K562 (cell line): Measurements from ENCODE around the gene SHISA8. TPM values are rescaled to one million over a fixed set of nuclear protein-coding genes. Genes with fewer than 3 reads are reported as not detected.
A peak's percentile ranks its signal among the peaks of the same experiment; 100 is the strongest.

ENCODE experiments used
- ATAC-seq: fragments of 200-7000 bp; cut with Tn5 transposase; 3 replicates; pipeline ENCODE4 v1.9.1; 2020; ENCODE audit warnings: moderate library complexity
- BruUV-seq: library from RNA; stranded (reverse); fragments of 400-500 nt; replicated peaks from 2 replicates; lab custom pipeline; 2021; lab: Mats Ljungman, UMichigan
- CTCF ChIA-PET: fragments of 300-600 bp; formaldehyde crosslinking; extraction: SDS; loops from one replicate; lab custom pipeline; 2021; ENCODE audit warnings: low intra/inter-chr PET ratio; lab: Yijun Ruan, JAX
- POLR2A ChIA-PET: fragments of 300-600, 350-650 bp; sonication (Branson Sonifier 250); formaldehyde crosslinking; extraction: SDS; loops from one replicate; lab custom pipeline; 2021; ENCODE audit warnings: antibody characterized with exemption, inconsistent platforms; lab: Yijun Ruan, JAX
- DNase-seq, 4 experiments: peaks; one replicate each; pipeline versions ENCODE4 v3.0.0 to v3.0.0-alpha.2; 2011 to 2018; ENCODE audit warnings: low spot score in 3 of 4, mixed read lengths in 3 of 4; ENCODE audit errors: extremely low read depth in 1 of 4
- FAIRE-seq: peaks from 2 replicates; lab custom pipeline; 2011; peaks lifted over from hg19 to GRCh38; lab: Jason Lieb, UNC
- H2AFZ ChIP-seq: 2 replicates; pipeline ENCODE4 v1.6.0; 2011; ENCODE audit warnings: low read depth, low read length, control low read depth, inconsistent platforms
- H3K27ac ChIP-seq: fragments of 200-600 bp; 3 replicates; pipeline ENCODE4 v1.8.0; 2011; ENCODE audit warnings: low read depth, mild to moderate bottlenecking, control low read depth, inconsistent platforms, low read length, moderate library complexity, mixed read lengths; ENCODE audit errors: extremely low read depth
- H3K27me3 ChIP-seq, 2 experiments: fragments of 300-600 bp in 1 of 2; 2 replicates in 1 of 2; 3 replicates in 1 of 2; pipeline versions ENCODE4 v1.6.0 to v1.8.0; 2011; ENCODE audit warnings: inconsistent platforms in 2 of 2, low read length in 2 of 2, mild to moderate bottlenecking in 1 of 2, mixed read lengths in 1 of 2, moderate library complexity in 1 of 2; ENCODE audit not compliant: control insufficient read depth in 2 of 2, insufficient read depth in 2 of 2
- H3K36me3 ChIP-seq: fragments of 300-600 bp; 3 replicates; pipeline ENCODE4 v1.8.0; 2011; ENCODE audit warnings: mild to moderate bottlenecking, low read length, inconsistent platforms; ENCODE audit not compliant: control insufficient read depth, insufficient read depth
- H3K4me1 ChIP-seq, 2 experiments: fragments of 200-600 bp in 1 of 2; replicated peaks in 1 of 2; 2 replicates in 1 of 2; 3 replicates in 1 of 2; pipeline versions ENCODE4 v1.5.1 to v1.8.0; 2011; ENCODE audit warnings: inconsistent platforms in 2 of 2, low read length in 2 of 2, mild to moderate bottlenecking in 1 of 2, mixed read lengths in 1 of 2, moderate library complexity in 1 of 2; ENCODE audit not compliant: control insufficient read depth in 2 of 2, insufficient read depth in 2 of 2
- H3K4me2 ChIP-seq: 2 replicates; pipeline ENCODE4 v1.6.1; 2011; ENCODE audit warnings: low read length, control low read depth, inconsistent platforms, mixed read lengths; ENCODE audit not compliant: insufficient read depth
- H3K4me3 ChIP-seq: fragments of 200-600 bp; sonication (generic), shearing (Covaris generic); 2 replicates; pipeline ENCODE4 v1.5.1; 2016; ENCODE audit warnings: control low read depth, inconsistent platforms
- H3K79me2 ChIP-seq: fragments of 200-600 bp; 3 replicates; pipeline ENCODE4 v1.8.0; 2011; ENCODE audit warnings: low read length, inconsistent platforms; ENCODE audit not compliant: control insufficient read depth, insufficient read depth
- H3K9ac ChIP-seq, 2 experiments: 2 replicates each; pipeline versions ENCODE4 v1.6.0 to v1.6.1; 2011; ENCODE audit warnings: low read depth in 2 of 2, low read length in 2 of 2, control low read depth in 1 of 2, inconsistent platforms in 1 of 2, mild to moderate bottlenecking in 1 of 2, mixed read lengths in 1 of 2; ENCODE audit not compliant: insufficient read depth in 1 of 2
- H3K9me1 ChIP-seq: one replicate; pipeline ENCODE4 v1.6.0; 2011; ENCODE audit warnings: inconsistent platforms, mild to moderate bottlenecking, low read length, moderate library complexity; ENCODE audit not compliant: control insufficient read depth, insufficient read depth
- H3K9me3 ChIP-seq: replicated peaks from 2 replicates; pipeline ENCODE4 v1.5.1; 2011; ENCODE audit warnings: low read depth, low read length, inconsistent platforms; ENCODE audit not compliant: control insufficient read depth, insufficient read depth
- H4K20me1 ChIP-seq: replicated peaks from 2 replicates; pipeline ENCODE4 v1.6.1; 2011; ENCODE audit warnings: low read length, inconsistent platforms, mixed read lengths; ENCODE audit not compliant: control insufficient read depth, insufficient read depth
- CBFB ChIP-seq: sonication (generic); formaldehyde crosslinking; IDR thresholded peaks from 2 replicates; pipeline ENCODE4 v1.4.0; 2020; ENCODE audit warnings: mild to moderate bottlenecking, missing genetic modification reagents
- EP400 ChIP-seq: fragments of 450-650 bp; IDR thresholded peaks from 2 replicates; pipeline ENCODE4 v1.6.1; 2017; ENCODE audit warnings: antibody characterized with exemption, mild to moderate bottlenecking, moderate library complexity
- L3MBTL2 ChIP-seq: fragments of 450-650 bp; IDR thresholded peaks from 2 replicates; pipeline ENCODE4 v1.6.1; 2016; ENCODE audit warnings: mild to moderate bottlenecking, moderate library complexity
- MCM3 ChIP-seq: fragments of 450-650 bp; IDR thresholded peaks from 2 replicates; pipeline ENCODE4 v1.6.1; 2016
- NFXL1 ChIP-seq: fragments of 450-650 bp; formaldehyde crosslinking; IDR thresholded peaks from 2 replicates; pipeline ENCODE4 v1.4.0; 2021; ENCODE audit warnings: mild to moderate bottlenecking
- PHB2 ChIP-seq: fragments of 450-650 bp; IDR thresholded peaks from 2 replicates; pipeline ENCODE4 v1.6.1; 2017; ENCODE audit warnings: low read depth
- RNF219 ChIP-seq: fragments of 250-450 bp; sonication (Bioruptor Pico); IDR thresholded peaks from 2 replicates; pipeline ENCODE4 v1.5.0; 2022; ENCODE audit warnings: mild to moderate bottlenecking
- ZBTB40 ChIP-seq, 2 experiments: fragments of 450-650 bp in 1 of 2; sonication (generic) in 1 of 2; formaldehyde crosslinking in 1 of 2; IDR thresholded peaks; 2 replicates each; pipeline versions ENCODE4 v1.7.1 to v1.9.0; 2016 to 2022; ENCODE audit warnings: inconsistent platforms in 1 of 2, mild to moderate bottlenecking in 1 of 2, missing genetic modification reagents in 1 of 2
- ZNF408 ChIP-seq: fragments of 250-450 bp; sonication (Bioruptor Pico); IDR thresholded peaks from 2 replicates; pipeline ENCODE4 v1.4.0; 2020; ENCODE audit warnings: low read depth, mild to moderate bottlenecking, moderate library complexity
- WGBS: fragments of 100-300 bp; shearing (Covaris generic); methylation state at CpG from one replicate; pipeline ENCODE4 v1.1.6; 2016; ENCODE audit warnings: low coverage, mixed read lengths; ENCODE audit not compliant: insufficient coverage; ENCODE audit errors: missing lambda C conversion rate; 5-methylcytosine and 5-hydroxymethylcytosine counted together
- in situ Hi-C: fragments of 300-500 bp; cut with MboI; formaldehyde crosslinking; loops from 4 replicates; pipeline ENCODE4 v1.15.0; 2018; ENCODE audit warnings: inconsistent platforms, mixed read lengths
- intact Hi-C: fragments of 100-400 bp; cut with micrococcal nuclease; formaldehyde crosslinking; loops from 2 replicates; pipeline ENCODE4 v1.14.2; 2022
- polyA plus RNA-seq, 8 experiments: library from polyadenylated mRNA; depleted of rRNA in 4 of 8; stranded (reverse) in 5 of 8; unstranded in 3 of 8; fragments of >200 nt; fragmentation: Nextera tagmentation in 2 of 8; fragmentation: Illumina TruSeq in 1 of 8; extraction: Ambion mirVana in 2 of 8; extraction: Trizol in 1 of 8; gene quantifications; 2 replicates each; pipeline versions ENCODE4 v1.2.1 to v1.2.3, GENCODE V29; 2011 to 2014; ENCODE audit warnings: inconsistent platforms in 1 of 8, missing spikeins in 1 of 8
- total RNA-seq, 7 experiments: library from RNA; depleted of rRNA in 6 of 7; stranded (reverse); fragments of >200 nt in 6 of 7; fragmentation: Illumina TruSeq in 2 of 7; extraction: Trizol in 2 of 7; gene quantifications; 2 replicates each; pipeline versions ENCODE4 v1.2.1 to v1.2.3, GENCODE V29; 2011 to 2021; ENCODE audit warnings: low replicate concordance in 1 of 7

SHISA8 gene
- total and polyA plus RNA-seq, 9 of the 15 experiments (the other 6 are each of a cell fraction or from before 2014, with no cell fraction given) = 0.07 to 3.3 (median 1.1) TPM; not detected in 4

- H3K9me1 ChIP-seq = no peaks in the 10 kb centered on the region
- peak within 1 kb of the TSS; percentile 84 to 99 for H3K9ac ChIP-seq
- ATAC-seq (peak; percentile 97), FAIRE-seq (peak; percentile 98), DNase-seq (peak; percentile 83 to 95 (median 89))
- CTCF ChIA-PET = no interaction called here
- H3K4me1 ChIP-seq = peaks cover 8 to 21% of the 10 kb centered on the region in 2 experiments; a peak in 4 of 5 replicates
- H3K4me3 ChIP-seq = peak within 1 kb of the TSS; percentile 57
- no peaks in the 10 kb centered on the region for H3K27me3 ChIP-seq
- peak within 1 kb of the TSS; percentile 96 for H3K27ac ChIP-seq
- 2% methylated on average over 42 of the region's 56 CpGs for WGBS
- in situ Hi-C loops (no loop called here), intact Hi-C loops (no loop called here)
- POLR2A ChIA-PET = interaction anchor here (0.9 to 1.4 kb wide), 7 partner anchors 9 to 669 kb away, joined by 3 to 7 read pairs (median 4); partner anchors contain the start of genes CCDC134 and POLDIP3
- H4K20me1 ChIP-seq = 0 out of 2 replicates have a peak, but pooled peaks cover 4% of the 10 kb centered on the region
- H2AFZ ChIP-seq = peak within 1 kb of the TSS; percentile 95
- peak within 1 kb of the TSS; percentile 91 for H3K4me2 ChIP-seq
- peaks cover 28% of the 10 kb centered on the region for H3K79me2 ChIP-seq
- no peaks in the 10 kb centered on the region for H3K9me3 ChIP-seq
- no TSS peak for BruUV-seq
- peaks cover 33% of the 10 kb centered on the region for H3K36me3 ChIP-seq
- peak; percentile 96 for TF ChIP-seq EP400
- 0 out of 2 replicates have a peak, but pooled peaks have one; percentile 4 for TF ChIP-seq ZBTB40 (IDR thresholded peaks at IDR 0.05)
- TF ChIP-seq ZBTB40 (CRISPR knock-in tag; IDR thresholded peaks at IDR 0.05) = no peak
- no peak for TF ChIP-seq NFXL1
- no peak for TF ChIP-seq PHB2
- TF ChIP-seq L3MBTL2 = peak; percentile 94
- no peak for TF ChIP-seq RNF219 (CRISPR knock-in tag)
- TF ChIP-seq CBFB (CRISPR knock-in tag) = no peak
- TF ChIP-seq MCM3 = no peak
- TF ChIP-seq ZNF408 (CRISPR knock-in tag) = no peak
Measured at GRCh38 chr22:41946629-41947423, 32.0 kb upstream of the SHISA8 start, which contains the start of gene CENPM. Gene CENPM (minus strand): TSS chr22:41947152. CDS start chr22:41947076, 76 bp downstream.
